Smooth muscle cell (in vitro differentiated cells): ENCODE results near the gene PRKCH. TPM values are rescaled to one million over a fixed set of nuclear protein-coding genes. Genes with fewer than 3 reads are reported as not detected.

ENCODE experiments used
- DNase-seq: peaks from one replicate; lab custom pipeline; 2025; ENCODE audit not compliant: unreplicated experiment; lab: John Stamatoyannopoulos, UW
- H2AFZ ChIP-seq: fragments of 200-600 bp; sonication (generic); 2 replicates; pipeline ENCODE4 v1.6.0; 2016; ENCODE audit warnings: antibody characterized with exemption, low read depth, mild to moderate bottlenecking
- H3F3A ChIP-seq: fragments of 200-600 bp; sonication (generic); 2 replicates; pipeline ENCODE4 v1.6.0; 2017; ENCODE audit warnings: antibody characterized with exemption, low read depth
- H3K27ac ChIP-seq: fragments of 200-600 bp; sonication (generic); 2 replicates; pipeline ENCODE4 v1.5.1; 2016; ENCODE audit warnings: low read depth, mild to moderate bottlenecking
- H3K27me3 ChIP-seq: fragments of 200-600 bp; sonication (generic); 2 replicates; pipeline ENCODE4 v1.6.1; 2016; ENCODE audit warnings: low read depth, mild to moderate bottlenecking
- H3K36me3 ChIP-seq: fragments of 200-600 bp; sonication (generic); 2 replicates; pipeline ENCODE4 v1.5.1; 2016; ENCODE audit warnings: low read depth
- H3K4me1 ChIP-seq: fragments of 200-600 bp; sonication (generic); 2 replicates; pipeline ENCODE4 v1.5.1; 2016; ENCODE audit warnings: low read depth
- H3K4me2 ChIP-seq: fragments of 200-600 bp; sonication (generic); 2 replicates; pipeline ENCODE4 v1.6.0; 2016; ENCODE audit warnings: mild to moderate bottlenecking
- H3K4me3 ChIP-seq: fragments of 200-600 bp; sonication (generic); 2 replicates; pipeline ENCODE4 v1.5.1; 2016; ENCODE audit warnings: mild to moderate bottlenecking
- H3K79me2 ChIP-seq: fragments of 200-600 bp; sonication (generic); 2 replicates; pipeline ENCODE4 v1.6.0; 2016; ENCODE audit warnings: low read depth, mild to moderate bottlenecking
- H3K9ac ChIP-seq: fragments of 200-600 bp; sonication (generic); 2 replicates; pipeline ENCODE4 v1.6.0; 2016; ENCODE audit warnings: low read depth
- H3K9me3 ChIP-seq: fragments of 200-600 bp; sonication (generic); replicated peaks from 2 replicates; pipeline ENCODE4 v1.5.1; 2016; ENCODE audit warnings: low read depth
- H4K20me1 ChIP-seq: fragments of 200-600 bp; sonication (generic); 2 replicates; pipeline ENCODE4 v1.6.0; 2016; ENCODE audit warnings: low read depth
- CTCF ChIP-seq: fragments of 200-600 bp; sonication (generic); IDR thresholded peaks from 2 replicates; pipeline ENCODE4 v1.5.1; 2017; ENCODE audit warnings: borderline replicate concordance, mild to moderate bottlenecking, antibody characterized with exemption; ENCODE audit not compliant: insufficient read depth, poor library complexity, severe bottlenecking
- WGBS: methylation state at CpG from one replicate; pipeline ENCODE4 v1.1.7; 2016; ENCODE audit warnings: low lambda C conversion rate; 5-methylcytosine and 5-hydroxymethylcytosine counted together
- polyA plus RNA-seq: library from polyadenylated mRNA; unstranded; fragments of >200 nt; fragmentation: Nextera tagmentation; extraction: Ambion mirVana; gene quantifications from 2 replicates; pipeline ENCODE4 v1.2.1, GENCODE V29; 2016
- total RNA-seq: library from RNA; depleted of rRNA; stranded (reverse); fragments of >200 nt; gene quantifications from 2 replicates; pipeline ENCODE4 v1.2.3, GENCODE V29; 2014

The PRKCH gene
- total and polyA plus RNA-seq, 2 experiments from 2014 or later: 1.5 to 7.6 TPM

- no peak overlapping the region for H2AFZ ChIP-seq
- 96% methylated on average over 3 of the region's 3 CpGs for WGBS
- no peaks in the 10 kb centered on the region for H4K20me1 ChIP-seq
- no peak overlapping the region for H3K4me3 ChIP-seq
- H3K4me2 ChIP-seq: no peak overlapping the region
- no peaks in the 10 kb centered on the region for H3K27me3 ChIP-seq
- H3K36me3 ChIP-seq: no peaks in the 10 kb centered on the region
- no peaks in the 10 kb centered on the region for H3K79me2 ChIP-seq
- H3K27ac ChIP-seq: no peak overlapping the region
- H3F3A ChIP-seq: no peaks in the 10 kb centered on the region
- DNase-seq: no peak
- TF ChIP-seq CTCF: no peak
- H3K9ac ChIP-seq: no peak overlapping the region
- H3K9me3 ChIP-seq: no peaks in the 10 kb centered on the region
- H3K4me1 ChIP-seq: no peaks in the 10 kb centered on the region
These were observed 13.7 kb downstream of the PRKCH start for GRCh38 chr14:61335049-61335448.

- no peak overlapping the region for H3K4me3 ChIP-seq
- no peaks in the 10 kb centered on the region for H4K20me1 ChIP-seq
- 97% methylated on average over 1 of the region's 1 CpG for WGBS
- H3K27me3 ChIP-seq: no peaks in the 10 kb centered on the region
- DNase-seq: no peak
- TF ChIP-seq CTCF: no peak
- H3K36me3 ChIP-seq: no peaks in the 10 kb centered on the region
- no peak overlapping the region for H3K9ac ChIP-seq
- H3K4me2 ChIP-seq: no peak overlapping the region
- H3K4me1 ChIP-seq: no peaks in the 10 kb centered on the region
- H3F3A ChIP-seq: no peaks in the 10 kb centered on the region
- H3K27ac ChIP-seq: no peak overlapping the region
- no peaks in the 10 kb centered on the region for H3K9me3 ChIP-seq
- H2AFZ ChIP-seq: no peak overlapping the region
- no peaks in the 10 kb centered on the region for H3K79me2 ChIP-seq
These were observed 14.4 kb downstream of the PRKCH start for GRCh38 chr14:61335671-61336275.

- WGBS: 89% methylated on average over 4 of the region's 4 CpGs
- DNase-seq: no peak
- Histone ChIP-seq H3K4me1 (no peaks in the 10 kb centered on the region), H3K27me3 (no peaks in the 10 kb centered on the region), H3K9ac (no peak overlapping the region), H3K27ac (no peak overlapping the region), H3F3A (no peaks in the 10 kb centered on the region), H3K79me2 (no peaks in the 10 kb centered on the region), H3K4me2 (no peak overlapping the region), H2AFZ (no peak overlapping the region), H4K20me1 (no peaks in the 10 kb centered on the region), H3K9me3 (no peaks in the 10 kb centered on the region), H3K4me3 (no peak overlapping the region), H3K36me3 (no peaks in the 10 kb centered on the region)
- TF ChIP-seq CTCF: no peak
These were observed 16.5 kb downstream of the PRKCH start for GRCh38 chr14:61337893-61338292.

- Histone ChIP-seq H3K79me2 (no peaks in the 10 kb centered on the region), H3K4me1 (no peaks in the 10 kb centered on the region), H3F3A (no peaks in the 10 kb centered on the region), H3K36me3 (no peaks in the 10 kb centered on the region), H2AFZ (no peak overlapping the region), H3K9me3 (no peaks in the 10 kb centered on the region), H3K27ac (no peak overlapping the region), H3K4me3 (no peak overlapping the region), H3K27me3 (no peaks in the 10 kb centered on the region), H3K9ac (no peak overlapping the region), H4K20me1 (no peaks in the 10 kb centered on the region), H3K4me2 (no peak overlapping the region)
- no peak for TF ChIP-seq CTCF
- DNase-seq: no peak
- WGBS: 93% methylated on average over 2 of the region's 2 CpGs
These were observed 17.1 kb downstream of the PRKCH start for GRCh38 chr14:61338457-61338856.
